ENCODE results near the gene TTC28.

TTC28 gene

DNA sequence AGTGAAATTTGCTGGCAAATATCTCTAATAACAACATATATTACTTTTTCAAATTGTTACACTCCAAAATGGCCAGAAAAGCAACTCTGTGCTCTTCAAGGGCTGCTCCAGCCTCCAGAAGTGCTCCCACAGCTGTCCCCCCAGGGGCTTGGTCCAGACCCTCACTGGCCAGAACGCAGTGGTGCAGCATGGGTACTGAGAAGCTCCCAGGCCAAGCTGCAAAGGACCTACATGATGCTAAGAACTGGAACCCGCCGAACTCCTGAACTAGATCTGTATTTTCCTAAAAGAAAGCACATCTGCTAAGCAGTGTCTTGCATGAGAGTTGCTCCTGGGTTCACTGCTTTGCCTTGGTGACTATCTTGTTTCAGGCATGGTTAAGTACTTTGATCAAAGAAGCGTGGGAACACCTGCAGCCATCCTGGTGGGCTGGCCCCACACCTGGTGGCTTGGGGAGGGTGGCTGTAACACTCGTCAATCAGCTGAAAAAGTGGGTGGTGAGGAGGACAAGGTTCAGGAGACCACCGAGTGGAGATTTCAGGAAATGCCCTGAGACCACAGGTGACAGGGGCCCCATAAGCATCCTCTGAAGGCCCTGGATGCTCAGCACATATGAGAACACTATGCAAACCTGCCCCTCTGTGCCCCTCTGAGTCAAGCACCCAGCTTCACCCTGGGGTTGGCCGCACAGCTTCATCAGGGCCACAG is 687.9 kb downstream of the TTC28 start:
- H3K4me3 ChIP-seq (ENCODE audit: low read length) = no peak overlapping the region
- TF ChIP-seq, protein P1, sequence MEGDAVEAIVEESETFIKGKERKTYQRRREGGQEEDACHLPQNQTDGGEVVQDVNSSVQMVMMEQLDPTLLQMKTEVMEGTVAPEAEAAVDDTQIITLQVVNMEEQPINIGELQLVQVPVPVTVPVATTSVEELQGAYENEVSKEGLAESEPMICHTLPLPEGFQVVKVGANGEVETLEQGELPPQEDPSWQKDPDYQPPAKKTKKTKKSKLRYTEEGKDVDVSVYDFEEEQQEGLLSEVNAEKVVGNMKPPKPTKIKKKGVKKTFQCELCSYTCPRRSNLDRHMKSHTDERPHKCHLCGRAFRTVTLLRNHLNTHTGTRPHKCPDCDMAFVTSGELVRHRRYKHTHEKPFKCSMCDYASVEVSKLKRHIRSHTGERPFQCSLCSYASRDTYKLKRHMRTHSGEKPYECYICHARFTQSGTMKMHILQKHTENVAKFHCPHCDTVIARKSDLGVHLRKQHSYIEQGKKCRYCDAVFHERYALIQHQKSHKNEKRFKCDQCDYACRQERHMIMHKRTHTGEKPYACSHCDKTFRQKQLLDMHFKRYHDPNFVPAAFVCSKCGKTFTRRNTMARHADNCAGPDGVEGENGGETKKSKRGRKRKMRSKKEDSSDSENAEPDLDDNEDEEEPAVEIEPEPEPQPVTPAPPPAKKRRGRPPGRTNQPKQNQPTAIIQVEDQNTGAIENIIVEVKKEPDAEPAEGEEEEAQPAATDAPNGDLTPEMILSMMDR (IDR thresholded peaks at IDR 0.05; ENCODE audit: insufficient read depth, low read depth, low read length, missing control alignments) = no peak
- DNase-seq (ENCODE audit: low read depth) = no peak

DNA sequence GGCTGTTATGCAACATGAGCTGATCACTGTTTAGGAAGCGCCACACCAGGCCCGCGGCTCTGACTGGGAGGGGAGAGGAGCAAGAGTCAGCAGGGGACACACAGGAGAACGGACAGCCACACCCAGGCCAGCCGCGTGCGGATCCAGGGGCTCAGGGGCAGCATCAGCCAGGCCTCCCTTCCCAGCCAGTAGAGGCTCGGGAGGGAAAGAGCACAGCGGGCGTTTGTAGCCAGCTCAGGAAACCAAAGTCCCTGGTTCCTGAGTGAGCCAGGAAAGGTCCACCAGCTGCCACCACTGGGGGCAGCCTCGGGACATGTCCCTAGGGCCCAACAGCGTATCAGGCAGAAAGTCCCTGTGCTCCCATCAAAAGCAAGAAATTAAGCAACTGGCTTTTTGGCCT is 688.8 kb downstream of the TTC28 start:
- TF ChIP-seq, protein P1 (IDR thresholded peaks at IDR 0.05; ENCODE audit: insufficient read depth, low read depth, low read length, missing control alignments) = peak; percentile 42
- DNase-seq (ENCODE audit: low read depth) = peak; percentile 10

DNA sequence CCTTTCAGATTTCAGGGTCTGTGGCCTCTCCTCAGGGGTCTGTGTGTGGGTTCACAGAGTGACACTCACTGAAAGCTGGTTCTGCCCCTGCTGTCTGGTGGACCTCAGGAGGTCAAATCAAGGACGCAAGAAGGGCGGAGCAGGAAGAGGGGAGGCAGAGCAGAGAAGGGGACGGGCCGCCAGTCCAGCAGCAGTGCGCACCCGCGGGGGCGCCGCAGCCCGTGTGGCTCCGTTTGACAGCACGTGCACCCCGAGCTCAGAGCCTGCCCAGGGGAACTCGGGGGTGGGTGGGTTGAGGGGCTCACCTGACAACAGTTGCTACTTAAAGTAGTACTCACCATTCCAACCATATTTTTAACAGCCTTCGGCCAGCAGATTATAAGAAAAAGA is 689.2 kb downstream of the TTC28 start:
- no peak overlapping the region for H3K4me3 ChIP-seq (ENCODE audit: low read length)

More for the DNA sequence above, 688.8 kb downstream of the TTC28 start:
- no peak overlapping the region for H3K4me3 ChIP-seq (ENCODE audit: low read length)

DNA sequence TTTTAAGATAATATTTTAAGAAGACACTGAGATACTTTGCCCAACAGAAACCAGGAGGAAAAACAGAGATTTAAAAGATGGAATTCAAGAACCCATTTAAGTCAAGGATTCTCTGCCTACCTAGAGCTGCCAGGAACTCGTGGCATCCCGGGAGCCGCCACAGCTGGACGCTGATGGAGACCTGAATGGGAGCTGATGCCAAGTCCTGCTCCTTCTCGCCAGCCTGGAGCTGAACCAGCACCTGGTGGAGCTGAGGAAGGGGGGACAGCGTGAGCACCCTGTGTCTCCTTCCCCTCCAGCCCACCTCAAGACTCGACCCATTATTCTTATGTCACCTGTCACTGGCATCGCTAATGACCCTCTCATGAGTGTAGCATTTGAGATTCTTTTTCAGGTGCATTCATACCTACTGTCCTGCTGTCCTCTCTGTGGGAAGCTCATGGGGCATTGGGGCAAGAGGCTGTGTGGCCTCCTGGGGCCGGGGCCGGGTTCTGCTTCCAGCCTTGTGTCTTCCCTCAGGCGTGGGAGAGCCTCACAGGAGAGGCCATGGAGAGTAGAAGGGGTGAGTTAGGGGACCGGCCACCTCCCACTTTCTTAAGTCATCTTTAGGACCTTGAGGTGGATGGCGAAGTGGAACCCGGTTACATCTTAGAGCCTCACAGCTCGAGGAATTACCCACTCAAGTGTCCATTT is 689.7 kb downstream of the TTC28 start:
- TF ChIP-seq, protein P1 (IDR thresholded peaks at IDR 0.05; ENCODE audit: insufficient read depth, low read depth, low read length, missing control alignments) = no peak
- no peak for DNase-seq (ENCODE audit: low read depth)
- H3K4me3 ChIP-seq (ENCODE audit: low read length) = no peak overlapping the region

More for the DNA sequence above, 689.2 kb downstream of the TTC28 start:
- TF ChIP-seq, protein P1 (IDR thresholded peaks at IDR 0.05; ENCODE audit: insufficient read depth, low read depth, low read length, missing control alignments) = no peak
- DNase-seq (ENCODE audit: low read depth) = no peak

DNA sequence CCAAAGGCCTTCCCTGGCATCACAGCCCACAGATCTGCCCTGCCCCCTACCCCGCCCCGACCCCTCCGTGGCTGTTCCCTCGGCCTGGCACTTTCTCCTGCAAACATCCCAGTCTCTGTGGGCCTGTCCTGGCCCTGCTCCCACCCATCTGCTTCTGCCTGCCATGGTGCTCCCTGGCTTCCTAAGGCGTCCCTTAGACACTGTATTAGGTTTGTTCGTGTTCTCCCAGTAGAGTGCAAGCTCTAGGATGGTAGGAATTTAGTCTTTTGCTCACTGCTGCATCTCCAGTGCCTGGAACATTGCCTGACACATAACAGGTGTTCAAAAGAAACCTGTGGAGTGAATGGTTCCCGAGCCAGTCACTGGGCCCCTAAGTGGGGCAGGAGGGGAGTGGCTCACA is 690.9 kb downstream of the TTC28 start:
- TF ChIP-seq, protein P1 (IDR thresholded peaks at IDR 0.05; ENCODE audit: insufficient read depth, low read depth, low read length, missing control alignments) = no peak
- no peak overlapping the region for H3K4me3 ChIP-seq (ENCODE audit: low read length)
- DNase-seq (ENCODE audit: low read depth) = no peak

DNA sequence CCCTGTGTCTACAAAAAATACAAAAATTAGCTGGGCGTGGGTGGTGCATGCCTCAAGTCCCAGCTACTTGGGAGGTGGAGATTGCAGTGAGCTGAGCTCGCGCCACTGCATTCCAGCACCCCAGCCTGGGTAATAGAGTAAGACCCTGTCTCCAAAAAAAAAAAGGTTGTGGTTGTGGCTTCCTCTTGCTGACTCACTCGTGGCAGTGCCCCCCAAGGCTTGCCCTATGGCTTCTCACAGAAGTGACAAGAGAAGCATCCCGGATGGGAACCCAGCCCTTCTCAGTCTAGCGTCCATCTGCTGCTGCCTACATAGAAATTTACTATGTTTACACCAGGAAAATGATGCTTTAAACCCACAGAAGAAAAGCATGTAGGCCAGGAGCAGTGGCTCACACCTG is 692.1 kb downstream of the TTC28 start:
- H3K4me3 ChIP-seq (ENCODE audit: low read length) = no peak overlapping the region
- TF ChIP-seq, protein P1 (IDR thresholded peaks at IDR 0.05; ENCODE audit: insufficient read depth, low read depth, low read length, missing control alignments) = no peak
- no peak for DNase-seq (ENCODE audit: low read depth)
